Stimulated activated CD8-positive, alpha-beta memory T cell treated with anti-CD3 and anti-CD28 coated beads, Interleukin-15, amount 100 ng/mL, for 1 hour (primary cell): ENCODE results near the gene SLC27A2.
"Not testable (repeated sequence)": the region's sequence is repeated elsewhere in the genome, so short reads cannot be mapped to it uniquely, and the experiment has no call there.

Experiments used
- DNase-seq: peaks from one replicate; pipeline ENCODE4 v3.0.0-alpha.2; 2020; ENCODE audit warnings: low read depth

Gene SLC27A2

DNA sequence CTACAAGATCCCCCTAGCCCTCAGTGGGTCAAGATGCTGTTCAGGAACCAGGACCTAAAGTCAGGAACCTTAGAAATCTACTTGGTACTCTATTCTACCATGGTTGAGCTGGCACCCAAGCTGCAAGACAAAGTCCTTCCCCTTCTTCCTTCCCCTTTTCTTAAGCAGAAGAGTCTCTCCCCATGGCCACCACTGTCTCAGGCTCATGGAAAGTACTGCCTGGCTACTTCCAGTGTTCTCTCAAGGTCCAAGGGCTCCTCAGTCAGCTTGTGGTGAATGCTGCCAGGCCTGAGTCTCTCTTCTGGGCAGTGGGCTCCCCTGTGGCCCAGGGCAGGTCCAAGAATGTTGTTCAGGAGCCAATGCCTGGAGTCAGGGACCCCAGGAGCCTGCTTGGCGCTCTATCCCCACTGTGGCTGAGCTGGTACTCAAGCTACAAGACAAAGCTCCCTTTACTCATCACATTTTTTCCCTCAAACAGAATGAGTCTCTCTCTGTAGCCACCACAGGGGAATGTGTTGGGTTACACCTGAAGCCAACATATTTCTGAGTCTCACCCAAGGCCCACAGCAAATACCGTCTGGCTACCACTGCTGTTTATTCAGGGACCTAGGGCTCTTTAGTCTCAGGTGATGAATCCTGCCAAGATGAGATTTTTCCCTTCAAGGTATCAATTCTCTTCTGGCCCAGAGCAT lies 18.1 kb upstream of the SLC27A2 start:
- no peak for DNase-seq

DNA sequence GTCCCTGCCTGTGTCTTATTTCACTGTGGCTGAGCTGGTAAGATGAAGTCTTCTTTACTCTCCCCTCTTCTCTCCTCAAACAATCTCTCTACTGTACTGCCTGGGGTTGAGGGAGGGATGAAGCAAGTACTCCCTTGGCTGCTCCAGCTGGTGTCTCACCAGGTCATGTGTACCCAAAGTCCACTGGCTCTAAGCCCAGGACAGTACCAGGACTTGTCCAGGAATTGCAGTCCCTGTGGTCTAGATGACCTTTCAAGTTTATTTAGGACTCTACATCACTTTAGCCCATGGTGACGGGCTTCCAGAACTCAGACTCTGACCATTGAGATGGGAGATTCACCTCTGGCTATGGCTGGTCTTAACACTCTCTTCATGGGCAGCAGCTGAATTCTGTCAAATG lies 17.5 kb upstream of the SLC27A2 start:
- no peak for DNase-seq

DNA sequence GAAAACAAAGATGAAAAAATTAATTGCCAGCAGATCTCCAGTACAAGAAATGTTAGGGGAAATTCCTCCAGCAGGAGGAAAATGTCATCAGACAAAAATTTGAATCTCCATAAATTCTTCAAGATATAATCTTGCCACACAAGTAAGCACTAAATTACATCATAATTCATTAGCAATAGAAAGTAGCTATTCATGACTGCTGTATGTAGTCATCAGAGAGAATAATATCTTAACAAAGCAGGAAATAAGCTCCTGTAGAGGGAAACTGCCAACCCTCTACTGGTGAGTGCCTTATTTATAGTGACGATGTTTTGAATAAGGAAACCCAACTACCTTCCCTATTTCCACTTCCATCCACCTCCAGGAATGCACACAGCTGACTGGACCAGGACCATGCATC lies 15.8 kb upstream of the SLC27A2 start:
- no peak for DNase-seq

DNA sequence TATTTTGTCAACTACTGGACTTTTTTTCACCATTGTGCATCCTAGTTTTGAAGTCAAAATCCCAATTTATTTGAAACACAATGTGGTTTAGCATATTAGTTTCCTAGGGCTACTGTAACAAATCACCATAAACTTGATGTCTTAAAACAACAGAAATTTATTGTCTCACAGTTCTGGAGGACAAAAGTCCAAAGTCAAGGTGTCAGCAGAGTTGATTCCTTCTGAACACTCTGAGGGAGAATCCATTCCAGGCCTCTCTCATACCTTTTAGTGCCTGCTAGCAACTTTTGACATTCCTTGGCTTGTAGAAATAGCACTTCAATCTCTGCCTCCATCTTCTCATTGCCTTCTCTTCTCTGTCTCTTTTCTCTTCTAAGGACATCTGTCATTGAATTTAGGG lies 14.9 kb upstream of the SLC27A2 start:
- no peak for DNase-seq

DNA sequence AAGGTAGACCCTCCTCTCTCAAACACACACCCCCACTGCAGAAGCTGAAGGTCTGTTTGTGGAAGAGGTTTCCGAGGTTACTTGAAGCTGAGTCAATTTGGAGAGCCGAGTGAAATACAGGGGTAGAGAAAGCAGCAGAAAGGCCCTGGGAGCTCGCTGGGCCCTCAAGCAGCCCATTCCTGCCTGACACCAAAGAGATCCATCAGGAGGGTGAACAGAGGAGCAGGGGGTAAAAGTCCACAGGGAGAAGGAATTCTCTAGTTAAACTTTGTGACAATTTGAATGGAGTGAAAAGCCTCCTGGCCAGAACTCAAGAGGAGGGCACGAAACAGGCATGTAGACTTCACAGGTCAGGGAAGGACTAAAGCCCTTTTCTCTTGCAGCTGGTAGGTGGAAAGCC lies 13.6 kb upstream of the SLC27A2 start:
- DNase-seq = no peak

DNA sequence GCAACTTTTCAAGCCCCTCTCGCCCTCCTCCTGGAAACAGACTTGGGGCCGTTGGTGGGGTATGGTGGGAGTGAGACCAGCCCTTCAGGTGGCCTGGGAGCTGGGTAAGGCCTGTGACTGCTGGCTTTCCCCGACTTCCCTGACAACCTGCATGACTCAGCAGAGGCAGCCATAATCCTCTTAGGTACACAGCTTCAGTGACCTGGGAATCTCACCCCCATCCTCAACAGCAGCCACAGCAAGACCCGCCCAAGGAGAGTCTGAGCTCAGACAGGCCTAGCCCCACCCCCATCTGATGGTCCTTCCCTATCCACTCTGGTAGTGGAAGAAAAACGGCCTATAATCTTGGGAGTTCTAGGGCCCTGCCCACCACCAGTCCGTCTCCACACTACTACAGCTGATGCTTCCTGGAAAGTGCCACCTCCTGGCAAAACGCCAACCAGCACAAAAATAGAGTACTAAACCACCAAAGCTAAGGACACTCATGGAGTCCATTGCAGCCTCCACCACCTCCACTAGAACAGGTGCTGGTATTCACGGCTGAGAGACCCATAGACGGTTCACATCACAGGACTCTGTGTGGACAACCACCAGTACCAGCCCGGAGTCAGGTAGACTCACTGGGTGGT lies 13.1 kb upstream of the SLC27A2 start:
- no peak for DNase-seq

DNA sequence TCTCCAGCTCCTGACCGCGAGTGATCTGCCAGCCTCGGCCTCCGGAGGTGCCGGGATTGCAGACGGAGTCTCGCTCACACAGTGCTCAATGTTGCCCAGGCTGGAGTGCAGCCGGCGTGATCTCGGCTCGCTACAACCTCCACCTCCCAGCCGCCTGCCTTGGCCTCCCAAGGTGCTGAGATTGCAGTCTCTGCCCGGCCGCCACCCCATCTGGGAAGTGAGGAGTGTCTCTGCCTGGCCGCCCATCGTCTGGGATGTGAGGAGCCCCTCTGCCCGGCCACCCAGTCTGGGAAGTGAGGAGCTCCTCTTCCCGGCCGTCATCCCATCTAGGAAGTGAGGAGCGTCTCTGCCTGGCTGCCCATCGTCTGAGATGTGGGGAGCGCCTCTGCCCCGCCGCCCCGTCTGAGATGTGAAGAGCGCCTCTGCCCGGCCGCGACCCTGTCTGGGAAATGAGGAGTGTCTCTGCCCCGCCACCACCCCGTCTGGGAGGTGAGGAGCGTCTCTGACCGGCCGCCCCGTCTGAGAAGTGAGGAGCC lies 9.6 kb upstream of the SLC27A2 start:
- not testable (repeated sequence) for DNase-seq

DNA sequence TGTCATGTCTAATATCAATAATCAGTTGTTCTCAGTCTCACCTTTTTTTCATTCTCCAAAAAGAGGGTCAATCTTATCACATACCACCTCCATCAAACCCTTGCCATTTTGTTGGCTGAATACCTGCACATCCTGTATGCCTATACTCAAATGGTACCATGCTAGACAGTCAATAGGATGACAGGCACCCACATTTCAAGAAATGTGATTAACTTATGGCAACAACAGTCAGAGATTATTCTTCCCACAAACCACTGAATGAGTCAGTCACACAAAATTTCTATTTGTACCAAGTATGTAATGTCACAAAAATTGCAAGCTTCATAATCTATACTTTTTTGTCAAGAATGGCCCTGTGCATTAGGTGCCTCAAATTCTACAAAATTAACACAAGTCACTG lies 5.1 kb upstream of the SLC27A2 start:
- no peak for DNase-seq

DNA sequence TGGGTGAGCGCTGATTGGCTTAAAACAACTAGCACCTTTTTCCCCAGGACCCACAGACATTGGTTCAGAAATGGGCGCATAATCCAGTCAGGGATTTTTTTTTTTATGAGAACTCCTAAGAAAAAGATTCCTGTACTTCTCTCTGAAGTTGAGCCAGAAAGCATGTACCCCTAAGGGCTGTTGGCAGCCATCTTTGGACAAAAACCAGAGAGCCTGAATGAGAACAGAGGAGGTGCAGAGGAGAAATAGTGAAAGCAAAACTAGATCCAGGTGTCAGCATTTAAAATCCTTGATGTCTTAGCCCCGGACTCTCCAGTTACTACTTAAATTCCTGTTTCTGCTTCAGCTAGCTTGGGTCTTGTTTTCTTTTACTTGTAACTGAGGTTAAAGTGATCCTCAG lies 1.9 kb upstream of the SLC27A2 start:
- DNase-seq = no peak

DNA sequence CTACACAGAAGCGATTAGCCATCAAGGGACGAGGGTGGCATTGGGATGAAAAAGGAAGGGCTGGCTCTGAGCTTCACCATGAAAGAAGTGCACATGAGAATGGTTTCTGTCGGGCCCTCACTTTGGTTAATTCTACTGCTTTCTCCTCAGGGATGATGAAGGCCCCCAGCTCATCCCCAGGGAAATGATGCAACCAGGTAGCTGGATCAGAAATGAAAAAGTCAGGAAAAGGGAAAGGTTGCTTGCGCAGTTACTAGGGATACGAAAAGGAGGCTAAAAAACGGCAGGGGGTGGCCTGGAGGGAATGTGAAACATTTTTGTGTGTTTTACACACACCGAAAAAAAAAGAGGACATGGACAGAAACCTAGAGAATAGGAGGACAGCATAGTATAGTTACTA lies 1.4 kb upstream of the SLC27A2 start:
- DNase-seq = no peak

DNA sequence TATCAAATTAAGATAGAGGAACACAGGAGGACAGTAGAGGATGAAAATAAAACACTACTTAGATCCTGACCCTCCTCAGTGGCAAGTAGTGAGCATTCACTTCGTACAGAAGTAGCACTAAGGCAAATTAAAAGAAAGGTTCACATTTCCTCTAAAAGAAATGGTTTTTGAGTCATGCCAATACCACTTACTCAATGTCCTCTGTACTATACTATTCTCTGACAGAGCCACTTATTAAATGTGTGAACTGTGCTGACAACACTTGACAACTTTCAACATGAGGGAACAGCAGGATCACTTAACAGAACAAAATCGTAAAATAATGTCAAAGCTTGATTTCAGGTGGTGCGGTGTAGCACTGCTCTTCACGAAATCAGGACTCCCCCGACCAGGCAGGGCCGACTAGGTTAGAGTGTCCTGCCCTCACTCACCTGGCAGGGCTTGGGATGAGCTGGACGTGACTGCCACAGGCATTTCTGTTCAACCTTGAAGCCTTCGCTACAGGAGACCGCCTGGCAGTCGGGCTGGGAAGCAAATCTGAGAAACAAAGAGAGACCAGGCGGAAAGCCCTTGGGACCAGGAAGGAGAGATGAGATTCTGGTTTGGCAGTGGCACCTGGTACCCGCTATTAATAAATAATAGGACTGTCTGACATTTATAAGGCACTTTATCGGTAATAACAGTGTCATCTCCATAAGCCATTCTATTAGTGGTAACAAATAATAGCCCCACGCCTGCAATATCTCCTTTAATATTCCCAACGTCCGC lies 611 bp upstream of the SLC27A2 start:
- no peak for DNase-seq

DNA sequence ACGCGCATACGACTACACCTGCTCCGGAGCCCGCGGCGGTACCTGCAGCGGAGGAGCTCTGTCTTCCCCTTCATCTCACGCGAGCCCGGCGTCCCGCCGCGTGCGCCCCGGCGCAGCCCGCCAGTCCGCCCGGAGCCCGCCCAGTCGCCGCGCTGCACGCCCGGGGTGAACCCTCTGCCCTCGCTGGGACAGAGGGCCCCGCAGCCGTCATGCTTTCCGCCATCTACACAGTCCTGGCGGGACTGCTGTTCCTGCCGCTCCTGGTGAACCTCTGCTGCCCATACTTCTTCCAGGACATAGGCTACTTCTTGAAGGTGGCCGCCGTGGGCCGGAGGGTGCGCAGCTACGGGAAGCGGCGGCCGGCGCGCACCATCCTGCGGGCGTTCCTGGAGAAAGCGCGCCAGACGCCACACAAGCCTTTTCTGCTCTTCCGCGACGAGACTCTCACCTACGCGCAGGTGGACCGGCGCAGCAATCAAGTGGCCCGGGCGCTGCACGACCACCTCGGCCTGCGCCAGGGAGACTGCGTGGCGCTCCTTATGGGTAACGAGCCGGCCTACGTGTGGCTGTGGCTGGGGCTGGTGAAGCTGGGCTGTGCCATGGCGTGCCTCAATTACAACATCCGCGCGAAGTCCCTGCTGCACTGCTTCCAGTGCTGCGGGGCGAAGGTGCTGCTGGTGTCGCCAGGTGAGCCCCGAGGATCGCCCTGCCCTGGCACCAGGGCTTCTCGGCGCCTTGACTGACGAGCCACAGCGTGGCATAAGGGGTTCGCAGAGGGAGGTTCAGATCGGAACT lies 420 bp downstream of the SLC27A2 start:
- DNase-seq = no peak

DNA sequence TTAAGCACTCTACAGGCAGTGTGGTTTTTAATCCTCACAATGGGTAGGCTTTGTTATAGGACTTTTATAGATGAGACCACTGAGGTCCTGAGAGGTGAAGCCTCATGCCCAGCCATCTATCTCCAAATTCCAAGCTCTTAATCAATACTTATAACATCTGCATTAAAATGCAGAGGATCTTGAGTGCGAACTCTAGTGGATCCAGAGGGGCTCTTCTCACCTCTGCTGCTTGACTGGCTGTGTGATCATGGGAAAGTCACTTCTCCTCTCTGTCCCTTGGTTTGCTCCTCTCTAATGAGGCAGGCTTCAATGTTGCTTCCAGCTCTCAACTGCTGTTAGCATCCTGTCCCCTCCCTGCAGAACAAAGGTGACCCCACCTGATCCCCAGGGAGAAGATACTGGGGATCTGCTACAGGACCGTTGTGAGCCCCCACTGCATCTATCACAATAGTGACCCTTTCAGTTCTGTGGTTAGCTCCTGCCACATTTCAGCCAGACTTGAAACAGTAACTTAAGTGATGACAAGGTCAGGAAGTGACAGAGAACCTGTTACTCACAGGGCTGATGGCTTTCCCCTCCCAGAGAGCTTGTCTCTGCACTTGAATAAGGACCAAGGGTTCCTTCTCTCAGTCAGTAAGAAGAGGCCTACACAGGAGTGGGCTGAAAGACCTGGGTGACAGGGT lies 1.3 kb downstream of the SLC27A2 start:
- DNase-seq = no peak

DNA sequence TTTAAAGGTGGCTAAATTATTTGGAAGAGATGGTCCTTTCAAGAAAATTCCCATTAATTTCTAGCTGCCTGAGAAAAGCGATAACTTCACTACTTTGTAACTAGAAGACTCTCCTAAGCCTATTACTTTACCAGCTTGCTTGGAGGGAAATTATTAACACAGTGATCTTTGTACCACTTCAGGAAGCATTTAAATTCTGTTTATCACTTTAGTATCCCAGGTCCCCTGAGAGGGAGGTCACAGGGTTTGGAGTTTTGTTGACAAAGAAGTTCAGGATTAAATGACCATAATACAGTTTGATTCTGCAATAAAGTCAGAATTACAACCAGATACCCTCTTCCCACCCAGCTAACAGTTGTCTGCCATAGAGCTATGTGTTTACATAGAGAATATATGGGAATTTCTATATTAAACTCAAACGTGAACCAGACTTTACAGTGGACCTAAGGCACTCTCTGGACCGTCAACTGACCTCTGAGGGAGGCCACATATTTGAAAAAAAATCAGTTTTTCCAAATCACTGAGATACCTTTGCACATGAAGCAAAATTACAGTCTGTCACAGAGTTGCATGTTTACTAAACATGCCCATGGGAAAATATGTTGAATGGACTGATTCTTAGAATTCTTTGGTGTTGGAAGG lies 3.0 kb downstream of the SLC27A2 start:
- no peak for DNase-seq

DNA sequence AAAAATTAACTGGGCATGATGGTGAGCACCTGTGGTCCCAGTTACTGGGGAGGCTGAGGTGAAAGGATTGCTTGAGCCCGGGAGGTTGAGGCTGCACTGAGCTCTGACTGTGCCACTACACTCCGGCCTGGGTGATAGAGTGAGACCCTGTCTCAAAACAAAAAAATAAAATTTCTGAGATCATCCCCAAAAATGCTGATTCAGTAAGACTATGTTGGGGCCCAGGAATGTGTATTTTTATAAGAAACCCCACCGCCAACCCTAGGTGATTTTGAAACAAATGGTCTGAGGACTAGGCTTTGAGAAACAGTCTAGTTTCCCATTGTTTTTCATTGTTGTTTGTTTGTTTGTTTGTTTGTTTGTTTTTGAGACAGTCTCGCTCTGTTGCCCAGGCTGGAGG lies 4.1 kb downstream of the SLC27A2 start:
- DNase-seq = no peak

DNA sequence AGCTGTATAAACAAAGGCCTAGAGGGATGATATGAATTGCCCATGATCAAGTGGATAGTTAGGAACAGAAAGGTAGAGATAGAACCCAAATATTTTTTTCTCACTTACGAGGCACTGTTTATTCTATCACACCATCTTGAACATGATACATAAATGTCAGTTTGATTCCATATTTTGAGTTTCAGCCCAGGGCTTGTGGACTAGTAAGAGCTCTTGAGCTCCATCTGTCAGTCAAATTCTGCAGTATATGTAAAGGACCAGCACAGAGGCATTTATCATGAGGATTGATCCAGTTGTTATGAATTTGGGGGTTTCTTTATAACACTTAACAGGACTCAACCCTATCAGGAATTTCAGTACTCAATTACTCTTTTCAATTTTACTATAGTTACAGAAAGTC lies 4.8 kb downstream of the SLC27A2 start:
- DNase-seq = no peak

DNA sequence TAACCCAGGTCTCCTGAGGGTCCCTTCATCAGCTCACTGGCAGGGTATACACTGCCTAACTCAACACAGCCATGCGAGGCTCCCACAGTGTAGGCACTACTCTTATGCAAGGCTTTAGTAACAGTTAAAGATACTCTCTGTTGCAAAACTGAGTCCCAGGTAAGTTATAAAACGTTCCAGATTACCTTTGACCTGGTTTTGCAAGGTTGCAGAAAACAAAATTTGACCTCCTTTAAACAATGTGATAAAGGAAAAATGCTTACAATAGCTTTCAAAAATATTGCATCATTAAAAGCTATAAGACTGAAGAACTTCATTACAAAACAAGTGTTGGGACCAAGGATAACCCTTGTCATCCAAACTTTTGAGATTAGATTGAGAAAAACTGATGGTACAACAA lies 5.5 kb downstream of the SLC27A2 start:
- no peak for DNase-seq

DNA sequence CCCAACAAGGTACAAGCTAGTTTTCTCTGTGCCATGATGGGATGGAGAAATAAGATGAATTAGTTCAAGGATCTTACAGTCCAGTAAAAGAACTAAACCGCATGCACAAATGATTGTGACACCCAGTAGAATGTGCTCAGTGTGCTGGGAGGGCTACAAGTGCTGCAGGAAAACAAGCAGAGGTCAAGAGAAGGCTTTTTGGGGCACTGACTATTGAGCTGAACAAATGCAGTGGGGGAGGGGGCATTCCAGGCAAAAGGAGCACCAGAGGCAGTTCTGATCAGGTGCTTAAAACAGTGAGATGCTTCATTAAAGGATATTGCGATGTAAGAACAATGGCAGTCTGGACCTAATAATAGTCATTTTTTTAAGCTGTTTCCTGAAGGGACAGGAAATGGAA lies 6.0 kb downstream of the SLC27A2 start:
- DNase-seq = no peak

DNA sequence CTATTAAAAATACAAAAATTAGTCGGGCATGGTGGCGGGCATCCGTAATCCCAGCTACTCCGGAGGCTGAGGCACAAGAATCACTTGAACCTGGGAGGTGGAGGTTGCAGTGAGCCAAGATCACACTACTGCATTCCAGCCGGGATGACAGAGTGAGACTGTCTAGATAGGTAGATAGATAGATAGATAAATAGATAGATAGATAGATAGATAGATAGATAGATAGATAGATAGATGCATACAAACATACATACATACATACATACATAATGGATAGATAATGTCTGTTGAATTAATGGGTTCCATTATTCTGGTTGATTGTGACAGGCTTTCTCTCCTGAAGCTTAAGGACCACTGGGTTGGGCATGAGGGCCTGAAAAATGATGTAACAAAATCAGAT lies 6.8 kb downstream of the SLC27A2 start:
- DNase-seq = not testable (repeated sequence)

DNA sequence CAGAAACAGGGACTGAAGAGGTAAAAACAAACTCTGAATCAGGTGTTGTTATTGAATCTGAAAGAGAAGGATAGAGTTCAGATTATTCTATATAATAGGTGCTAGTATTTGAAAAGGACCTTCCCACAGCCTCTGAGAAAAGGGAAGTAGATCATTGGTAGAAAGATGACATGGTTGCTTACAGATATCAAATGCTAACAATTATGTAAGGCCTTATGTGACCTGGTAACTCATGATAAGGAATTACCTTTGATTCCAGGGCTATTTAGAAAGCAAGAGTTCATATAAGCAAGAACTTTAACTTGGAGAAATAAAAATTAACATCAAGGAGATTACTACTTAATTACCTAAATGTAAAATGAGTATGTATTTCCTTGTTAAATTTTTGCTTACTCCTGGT lies 7.6 kb downstream of the SLC27A2 start:
- DNase-seq = no peak

DNA sequence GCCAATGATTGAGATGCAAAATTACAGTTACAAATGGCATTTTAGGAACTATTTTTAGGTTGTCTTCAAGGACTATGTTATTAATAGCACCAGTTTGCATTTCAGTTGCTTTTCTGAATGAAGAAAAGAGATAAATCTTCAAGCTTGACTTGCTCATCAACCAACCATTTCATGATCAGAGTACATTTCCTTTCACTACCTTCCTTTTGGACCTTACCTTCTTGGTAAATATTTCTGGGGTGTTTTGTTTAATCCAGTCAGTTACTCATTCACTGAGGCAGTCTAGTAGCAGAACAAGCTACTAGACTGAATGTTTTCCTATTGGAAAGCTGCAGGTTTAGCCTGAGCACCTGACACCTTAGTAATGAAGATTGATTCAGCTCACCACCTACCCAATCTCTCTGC lies 8.2 kb downstream of the SLC27A2 start:
- DNase-seq = no peak
